HepG2 (cell line): Measurements from ENCODE around the gene F2RL3. TPM values are rescaled to one million over a fixed set of nuclear protein-coding genes. Genes with fewer than 3 reads are reported as not detected.

Experiments used
- ATAC-seq: fragments of 200-7000 bp; cut with Tn5 transposase; 3 replicates; pipeline ENCODE4 v1.9.1; 2020; ENCODE audit warnings: mild to moderate bottlenecking, moderate library complexity
- BruUV-seq: library from RNA; stranded (reverse); fragments of 400-500 nt; replicated peaks from 2 replicates; lab custom pipeline; 2021; lab: Mats Ljungman, UMichigan
- CTCF ChIA-PET: fragments of 300-600 bp; formaldehyde crosslinking; extraction: SDS; loops from one replicate; lab custom pipeline; 2021; ENCODE audit warnings: low total read pairs, inconsistent platforms, low intra/inter-chr PET ratio; lab: Yijun Ruan, JAX
- POLR2A ChIA-PET: fragments of 350-600 bp; sonication (Branson Sonifier 250); formaldehyde crosslinking; loops from one replicate; lab custom pipeline; 2020; ENCODE audit warnings: antibody characterized with exemption, inconsistent platforms; lab: Yijun Ruan, JAX
- DNase-seq: peaks from one replicate; pipeline ENCODE4 v3.0.0-alpha.2; 2015; ENCODE audit warnings: low spot score
- FAIRE-seq: peaks from 3 replicates; lab custom pipeline; 2011; peaks lifted over from hg19 to GRCh38; lab: Jason Lieb, UNC
- H2AFZ ChIP-seq: one replicate; pipeline ENCODE4 v1.6.1; 2011; ENCODE audit warnings: low read length, inconsistent platforms
- H3K27ac ChIP-seq: fragments of 300-600 bp; 3 replicates; pipeline ENCODE4 v1.8.0; 2011; ENCODE audit warnings: mixed run types, mild to moderate bottlenecking, mixed read lengths, low read length, inconsistent platforms; ENCODE audit not compliant: insufficient read depth; ENCODE audit errors: extremely low read length
- H3K27me3 ChIP-seq, 2 experiments: fragments of 200-600 bp in 1 of 2; 2 replicates in 1 of 2; 3 replicates in 1 of 2; pipeline versions ENCODE4 v1.6.0 to v1.8.0; 2011; ENCODE audit warnings: low read length in 2 of 2, mild to moderate bottlenecking in 2 of 2, moderate library complexity in 2 of 2, inconsistent platforms in 1 of 2; ENCODE audit not compliant: insufficient read depth in 2 of 2, control insufficient read depth in 1 of 2
- H3K36me3 ChIP-seq, 2 experiments: fragments of 200-600 bp in 1 of 2; replicated peaks in 1 of 2; 2 replicates in 1 of 2; 3 replicates in 1 of 2; pipeline versions ENCODE4 v1.5.1 to v1.8.0; 2011; ENCODE audit warnings: low read length in 2 of 2, inconsistent platforms in 1 of 2; ENCODE audit not compliant: insufficient read depth in 2 of 2, control insufficient read depth in 1 of 2
- H3K4me1 ChIP-seq: 2 replicates; pipeline ENCODE4 v1.5.1; 2012; ENCODE audit warnings: low read length, inconsistent platforms; ENCODE audit not compliant: insufficient read depth
- H3K4me2 ChIP-seq: 2 replicates; pipeline ENCODE4 v1.6.0; 2011; ENCODE audit warnings: low read depth, low read length, inconsistent platforms
- H3K4me3 ChIP-seq, 3 experiments: fragments of 200-600 bp in 1 of 3; sonication (generic), shearing (Covaris generic) in 1 of 3; replicated peaks in 1 of 3; 2 replicates each; pipeline ENCODE4 v1.5.1; 2011 to 2016; ENCODE audit warnings: low read length in 3 of 3, inconsistent platforms in 2 of 3, low read depth in 2 of 3, mild to moderate bottlenecking in 2 of 3, control low read depth in 1 of 3, mixed read lengths in 1 of 3; ENCODE audit not compliant: insufficient read depth in 1 of 3
- H3K79me2 ChIP-seq: one replicate; pipeline ENCODE4 v1.6.1; 2011; ENCODE audit warnings: low read length, inconsistent platforms; ENCODE audit not compliant: insufficient read depth
- H3K9ac ChIP-seq: 2 replicates; pipeline ENCODE4 v1.6.0; 2011; ENCODE audit warnings: mild to moderate bottlenecking, low read depth, low read length, inconsistent platforms; ENCODE audit not compliant: insufficient read depth
- H3K9me3 ChIP-seq: 2 replicates; pipeline ENCODE4 v1.5.1; 2012; ENCODE audit warnings: mild to moderate bottlenecking, low read length
- H4K20me1 ChIP-seq: 2 replicates; pipeline ENCODE4 v1.6.0; 2011; ENCODE audit warnings: inconsistent platforms, mild to moderate bottlenecking, low read length, moderate library complexity; ENCODE audit not compliant: insufficient read depth
- AGO2 ChIP-seq: fragments of 200-400 bp; formaldehyde crosslinking; optimal IDR thresholded peaks from 2 replicates; pipeline ENCODE3; 2017; ENCODE audit warnings: mild to moderate bottlenecking, low read depth, low read length, moderate library complexity
- BRCA1 ChIP-seq: sonication (generic); formaldehyde crosslinking; IDR thresholded peaks from 2 replicates; pipeline ENCODE4 v1.4.0; 2020; ENCODE audit warnings: missing genetic modification reagents
- KLF11 ChIP-seq: IDR thresholded peaks from 2 replicates; pipeline ENCODE4 v1.6.1; 2016; ENCODE audit warnings: missing compliant biosample characterization
- RFX5 ChIP-seq: IDR thresholded peaks from 2 replicates; pipeline ENCODE4 v1.6.1; 2011; ENCODE audit warnings: low read depth, low read length, improper control_type of control experiment
- TFDP2 ChIP-seq: sonication (generic); formaldehyde crosslinking; IDR thresholded peaks from 2 replicates; pipeline ENCODE4 v1.4.0; 2020; ENCODE audit warnings: missing genetic modification reagents
- WIZ ChIP-seq: sonication (generic); formaldehyde crosslinking; IDR thresholded peaks from 2 replicates; pipeline ENCODE4 v1.5.1; 2020; ENCODE audit warnings: mild to moderate bottlenecking, missing genetic modification reagents
- ZNF790 ChIP-seq: sonication (generic); formaldehyde crosslinking; IDR thresholded peaks from 2 replicates; pipeline ENCODE4 v1.8.0; 2022; ENCODE audit warnings: missing genetic modification reagents, mild to moderate bottlenecking, borderline replicate concordance
- WGBS: methylation state at CpG from one replicate; pipeline ENCODE4 v1.1.6; 2017; ENCODE audit warnings: low lambda C conversion rate; 5-methylcytosine and 5-hydroxymethylcytosine counted together
- in situ Hi-C: cut with HindIII; loops from 2 replicates; pipeline ENCODE4 v1.10.0; 2017; ENCODE audit warnings: low pct_unique_long_range_greater_than_20kb; ENCODE audit not compliant: extremely low pct_ligation_motif_present
- intact Hi-C: fragments of 100-400 bp; cut with micrococcal nuclease; formaldehyde crosslinking; loops from one replicate; pipeline ENCODE4 v1.10.0; 2022; ENCODE audit not compliant: unreplicated experiment
- polyA plus RNA-seq, 8 experiments: library from polyadenylated mRNA; depleted of rRNA in 3 of 8; stranded (reverse) in 7 of 8; unstranded in 1 of 8; fragments of >200 nt; fragmentation: Illumina TruSeq in 4 of 8; extraction: Trizol in 4 of 8; gene quantifications; 2 replicates each; pipeline versions ENCODE4 v1.2.1 to v1.2.3, GENCODE V29; 2011 to 2016; ENCODE audit warnings: low read depth in 4 of 8, missing spikeins in 1 of 8, mixed read lengths in 1 of 8; ENCODE audit not compliant: insufficient read depth in 1 of 8
- total RNA-seq, 5 experiments: library from RNA; depleted of rRNA; stranded (reverse); fragments of >200 nt; fragmentation: Illumina TruSeq; extraction: Trizol; gene quantifications; 2 replicates each; pipeline ENCODE4 v1.2.3, GENCODE V29; 2016; ENCODE audit warnings: low read depth in 1 of 5
- TF ChIP-seq, protein P1 (sequence below): sonication (generic); formaldehyde crosslinking; IDR thresholded peaks from 2 replicates; pipeline ENCODE4 v1.4.0; 2020; ENCODE audit warnings: missing genetic modification reagents
- TF ChIP-seq, protein P2 (sequence below): IDR thresholded peaks from 2 replicates; pipeline ENCODE4 v1.6.1; 2012; ENCODE audit warnings: inconsistent platforms

The F2RL3 gene
- total and polyA plus RNA-seq, 2 of the 13 experiments (the other 11 are each of a cell fraction or from before 2014, with no cell fraction given), result not detected

- BruUV-seq, result no TSS peak
- Histone ChIP-seq H3K4me3 (no peak overlapping the region), H4K20me1 (no peaks in the 10 kb centered on the region), H3K9me3 (no peaks in the 10 kb centered on the region), H3K79me2 (no peaks in the 10 kb centered on the region), H3K4me2 (no peak overlapping the region), H2AFZ (no peak overlapping the region), H3K9ac (no peak overlapping the region), H3K4me1 (no peaks in the 10 kb centered on the region), H3K36me3 (peaks cover 22 to 66% of the 10 kb centered on the region in 2 experiments; a peak in 4 of 5 replicates), H3K27me3 (no peaks in the 10 kb centered on the region), H3K27ac (no peak overlapping the region)
- WGBS, result 97% methylated on average over 13 of the region's 20 CpGs
- no peak for DNase-seq
- FAIRE-seq, result no peak
- ChIA-PET POLR2A (no interaction called here), CTCF (no interaction called here)
- peak; percentile 17 for TF ChIP-seq AGO2
- no peak for TF ChIP-seq BRCA1 (CRISPR knock-in tag)
- in situ Hi-C loops, result no loop called here
- no peak for ATAC-seq
- intact Hi-C loops, result no loop called here
Measured at GRCh38 chr19:16868423-16869130, 20.2 kb upstream of the F2RL3 start.

- no peaks in the 10 kb centered on the region for H3K27me3 ChIP-seq
- H4K20me1 ChIP-seq, result no peaks in the 10 kb centered on the region
- no TSS peak for BruUV-seq
- 96% methylated on average over 9 of the region's 30 CpGs for WGBS
- no peak overlapping the region for H3K27ac ChIP-seq
- H3K79me2 ChIP-seq, result peaks cover 5% of the 10 kb centered on the region
- ChIA-PET POLR2A (interaction anchor here (0.7 kb wide), 1 partner anchor 16 kb away, joined by 3 read pairs; no protein-coding TSS in a partner anchor), CTCF (no interaction called here)
- H3K4me1 ChIP-seq, result no peaks in the 10 kb centered on the region
- in situ Hi-C loops, result no loop called here
- H3K36me3 ChIP-seq, result peaks cover 20 to 65% of the 10 kb centered on the region in 2 experiments; a peak in 4 of 5 replicates
- FAIRE-seq, result no peak
- intact Hi-C loops, result no loop called here
- H3K9ac ChIP-seq, result no peak overlapping the region
- no peaks in the 10 kb centered on the region for H3K9me3 ChIP-seq
- DNase-seq, result no peak
- TF ChIP-seq, protein P1, sequence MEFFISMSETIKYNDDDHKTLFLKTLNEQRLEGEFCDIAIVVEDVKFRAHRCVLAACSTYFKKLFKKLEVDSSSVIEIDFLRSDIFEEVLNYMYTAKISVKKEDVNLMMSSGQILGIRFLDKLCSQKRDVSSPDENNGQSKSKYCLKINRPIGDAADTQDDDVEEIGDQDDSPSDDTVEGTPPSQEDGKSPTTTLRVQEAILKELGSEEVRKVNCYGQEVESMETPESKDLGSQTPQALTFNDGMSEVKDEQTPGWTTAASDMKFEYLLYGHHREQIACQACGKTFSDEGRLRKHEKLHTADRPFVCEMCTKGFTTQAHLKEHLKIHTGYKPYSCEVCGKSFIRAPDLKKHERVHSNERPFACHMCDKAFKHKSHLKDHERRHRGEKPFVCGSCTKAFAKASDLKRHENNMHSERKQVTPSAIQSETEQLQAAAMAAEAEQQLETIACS (CRISPR knock-in tag), result no peak
- TF ChIP-seq RFX5 (no peak), TFDP2 (CRISPR knock-in tag) (no peak), ZNF790 (no peak), KLF11 (CRISPR knock-in tag) (no peak), WIZ (no peak)
- TF ChIP-seq, protein P2, sequence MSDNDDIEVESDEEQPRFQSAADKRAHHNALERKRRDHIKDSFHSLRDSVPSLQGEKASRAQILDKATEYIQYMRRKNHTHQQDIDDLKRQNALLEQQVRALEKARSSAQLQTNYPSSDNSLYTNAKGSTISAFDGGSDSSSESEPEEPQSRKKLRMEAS, result no peak
- no peak overlapping the region for H2AFZ ChIP-seq
- H3K4me3 ChIP-seq, result no peak overlapping the region
- H3K4me2 ChIP-seq, result no peak overlapping the region
- no peak for ATAC-seq
Measured at GRCh38 chr19:16869331-16869972, 19.3 kb upstream of the F2RL3 start.
